SIG-M5 treated with dmso at 0.1 percent for 504 hours (cell line): ENCODE data around the gene P2RY13.
A peak's percentile ranks its signal among the peaks of the same experiment; 100 is the strongest.

ENCODE experiments used
- DNase-seq: peaks from one replicate; lab custom pipeline; 2025; ENCODE audit not compliant: unreplicated experiment; lab: John Stamatoyannopoulos, UW

The P2RY13 gene

GRCh38 chr3:151329363-151329762, at the start of gene P2RY13:
Gene P2RY13 (minus strand): TSS chr3:151329549. CDS start chr3:151329528, 21 bp downstream.
- DNase-seq, result peak; percentile 25

DNA sequence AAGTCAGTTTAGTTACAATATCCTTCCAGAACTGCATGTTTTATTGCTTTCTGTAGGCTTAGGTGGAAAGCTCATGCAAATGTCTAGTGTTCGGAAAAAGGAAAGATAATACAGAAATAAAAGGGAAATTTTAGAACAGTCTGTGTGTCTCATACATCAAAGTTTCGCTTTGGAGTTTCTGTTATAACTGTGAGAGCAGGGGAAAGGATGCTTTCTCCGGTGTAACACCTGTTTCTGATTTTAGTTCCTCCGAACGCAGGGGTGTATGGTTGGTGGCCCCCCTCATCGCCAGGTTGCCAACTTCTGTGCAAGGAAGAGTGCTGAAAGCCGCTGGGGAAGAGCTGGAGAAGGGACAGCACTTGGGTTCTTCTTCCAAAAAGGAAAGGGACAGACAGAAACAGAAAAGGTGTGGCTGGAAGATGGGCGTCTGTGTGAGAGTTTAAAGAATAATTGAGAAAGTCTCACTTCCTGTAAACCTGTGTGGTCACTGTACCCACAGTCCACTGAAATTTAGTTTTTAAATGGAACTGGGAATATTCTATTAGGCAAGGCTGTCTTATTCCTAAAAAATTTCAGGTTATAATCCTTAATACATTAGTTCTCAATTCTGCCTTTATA, 48.5 kb upstream of the P2RY13 start:
- no peak for DNase-seq

DNA sequence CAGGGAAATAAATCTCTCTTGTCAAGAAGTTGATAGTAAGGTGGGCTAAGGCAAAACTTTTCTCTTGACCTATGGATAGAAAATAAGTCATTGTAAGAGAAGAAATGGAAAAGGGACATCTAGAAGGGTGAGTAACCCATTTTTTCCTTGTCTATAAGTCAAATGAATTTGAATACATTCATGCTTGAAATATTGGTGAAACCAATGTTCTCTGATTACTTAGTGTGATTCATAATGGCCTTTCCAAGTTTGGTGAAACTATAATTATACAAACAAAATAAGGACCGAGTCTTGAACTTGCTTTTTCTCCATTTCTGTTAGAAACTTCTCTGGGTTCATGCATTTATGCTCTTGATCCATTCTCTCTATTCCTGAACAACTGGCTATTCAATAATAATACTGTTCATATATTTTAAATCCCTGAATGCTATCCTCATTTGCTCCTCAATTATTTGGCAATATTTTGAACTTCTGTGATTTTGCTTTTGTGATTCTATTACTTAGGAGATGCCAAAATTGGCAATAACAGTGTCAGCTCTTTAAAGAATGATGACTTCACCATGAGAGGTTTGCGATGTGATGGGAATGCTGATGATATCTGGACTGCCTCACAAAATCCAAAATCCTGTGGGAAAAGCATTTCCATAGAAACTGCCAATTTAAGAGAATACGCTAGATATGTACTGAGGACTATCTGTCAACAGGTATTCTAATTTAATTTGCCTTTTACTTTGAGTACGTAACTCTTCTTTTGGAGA, 42.9 kb upstream of the P2RY13 start:
- DNase-seq, result no peak

DNA sequence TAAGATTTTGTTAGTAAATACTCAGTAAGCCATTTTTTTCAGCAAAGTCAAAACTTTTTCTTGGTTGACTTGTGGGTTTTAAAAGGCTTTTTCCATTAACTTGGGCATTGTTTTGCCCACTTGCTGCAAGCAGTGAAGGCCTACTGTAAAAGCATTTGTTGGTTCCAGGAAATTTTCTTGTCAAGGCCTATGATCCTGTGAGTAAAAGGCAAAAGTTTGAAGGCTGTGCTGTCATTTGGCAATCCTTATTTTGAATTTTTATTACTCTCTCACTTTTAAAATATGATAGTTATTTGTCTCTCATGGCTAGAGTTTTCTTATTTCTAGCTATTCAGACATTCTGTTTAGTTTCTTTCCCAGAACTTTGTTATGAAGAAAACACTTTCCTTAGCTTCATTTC, 42.2 kb upstream of the P2RY13 start:
- no peak for DNase-seq

GRCh38 chr3:151367448-151367847, 38.1 kb upstream of the P2RY13 start:
- no peak for DNase-seq

- no peak for DNase-seq
Measured at GRCh38 chr3:151366993-151367392, 37.6 kb upstream of the P2RY13 start.

DNA sequence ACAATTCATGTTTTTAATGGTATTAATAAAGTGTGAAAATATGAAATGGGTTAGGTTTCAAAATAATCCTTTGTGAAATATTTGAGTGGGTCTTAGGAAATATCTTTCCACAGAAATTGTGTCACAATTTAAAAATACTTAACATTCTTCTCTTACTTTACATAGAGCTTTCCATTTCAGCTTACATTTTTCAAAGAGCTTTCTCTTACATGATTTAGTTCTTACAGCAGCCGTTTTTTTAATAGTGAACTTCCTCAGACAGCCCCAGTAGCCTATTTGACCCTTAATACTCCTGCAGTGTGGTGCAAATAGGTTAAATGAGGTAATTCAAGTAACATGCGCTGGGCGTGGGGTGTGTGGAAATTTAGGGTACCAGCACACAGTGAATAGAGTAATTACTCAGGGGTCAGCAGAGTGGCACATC, 33.4 kb upstream of the P2RY13 start:
- DNase-seq, result peak; percentile 73

DNA sequence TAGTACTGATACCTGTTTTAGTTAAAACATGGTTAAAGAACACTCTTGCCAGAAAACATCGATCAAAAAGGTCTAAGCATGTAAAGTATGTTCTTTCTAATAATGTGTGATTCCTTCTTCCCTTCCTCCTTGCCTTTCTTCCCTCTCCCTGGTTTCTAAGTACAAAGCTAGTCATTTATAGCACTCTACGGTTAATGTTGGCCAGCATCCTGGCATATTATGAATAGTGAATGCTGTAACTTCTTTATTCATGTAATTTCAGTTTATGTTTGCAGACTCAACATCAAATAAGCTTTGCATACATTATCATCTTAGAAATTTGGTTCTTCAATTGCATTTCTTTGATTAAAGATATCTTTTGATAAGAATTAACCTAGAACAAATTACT, 28.1 kb upstream of the P2RY13 start:
- no peak for DNase-seq

- DNase-seq, result peak; percentile 47
Measured at GRCh38 chr3:151356794-151357462, 27.6 kb upstream of the P2RY13 start.

GRCh38 chr3:151351648-151352047, 22.3 kb upstream of the P2RY13 start:
- DNase-seq, result peak; percentile 12

DNA sequence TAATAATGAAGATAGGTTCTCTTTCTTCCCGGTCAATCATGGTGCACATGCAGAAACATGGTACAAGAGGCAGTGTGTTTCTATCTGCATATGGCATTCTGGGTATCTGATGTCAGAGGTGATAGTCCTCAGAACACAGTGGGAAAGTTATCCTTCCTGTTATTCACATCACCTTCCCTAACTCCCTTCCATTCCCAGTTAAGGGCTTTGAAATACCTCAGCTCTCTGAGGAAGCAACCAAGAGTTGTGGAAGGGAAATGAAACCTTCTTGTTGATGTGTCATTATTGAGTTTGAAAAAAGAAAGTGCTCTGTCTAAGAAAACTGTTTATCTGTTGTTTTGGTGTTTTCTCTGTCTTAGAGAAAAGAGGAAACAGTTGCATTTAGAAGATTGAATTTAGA, 21.9 kb upstream of the P2RY13 start:
- peak; percentile 46 for DNase-seq

DNA sequence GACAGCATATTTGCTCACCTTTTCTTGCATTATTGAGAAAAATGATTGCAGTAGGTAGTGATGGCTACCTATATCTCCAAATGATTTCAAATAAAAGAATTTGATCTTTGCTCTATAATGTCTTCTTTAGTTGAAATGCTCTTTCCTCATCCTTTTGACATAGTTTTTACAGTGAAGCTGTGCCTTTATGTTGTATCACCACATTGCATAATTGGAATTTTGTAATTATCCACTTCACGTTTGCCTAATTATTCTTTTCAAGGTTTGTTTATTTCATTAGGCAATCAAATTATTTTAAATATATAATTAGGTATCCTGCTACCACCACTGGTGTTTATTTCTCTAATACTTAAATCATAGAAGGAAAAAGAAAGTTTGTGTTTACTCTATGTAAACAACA, 21.3 kb upstream of the P2RY13 start:
- DNase-seq, result peak; percentile 35

DNA sequence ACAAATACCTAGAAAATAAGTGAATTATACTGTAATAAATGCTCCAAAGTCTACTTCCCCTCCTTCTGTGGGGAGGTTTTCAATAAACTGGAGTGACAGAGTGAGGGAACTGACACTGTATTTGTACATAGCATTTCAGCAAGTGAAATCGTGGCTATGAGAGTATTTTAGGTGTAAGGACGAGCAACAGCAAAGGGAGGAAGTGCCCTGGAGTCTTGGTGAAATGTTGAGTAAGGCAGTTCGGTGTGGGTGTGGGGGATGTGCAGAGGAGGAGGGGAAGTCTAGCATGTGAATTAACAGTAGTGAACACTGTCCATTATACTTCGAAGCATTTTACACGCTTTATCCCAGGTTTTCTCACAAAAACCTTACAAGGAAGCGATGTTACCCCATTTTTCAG, 18.1 kb upstream of the P2RY13 start:
- DNase-seq, result peak; percentile 100

GRCh38 chr3:151346292-151346691, 16.9 kb upstream of the P2RY13 start:
- peak; percentile 98 for DNase-seq

DNA sequence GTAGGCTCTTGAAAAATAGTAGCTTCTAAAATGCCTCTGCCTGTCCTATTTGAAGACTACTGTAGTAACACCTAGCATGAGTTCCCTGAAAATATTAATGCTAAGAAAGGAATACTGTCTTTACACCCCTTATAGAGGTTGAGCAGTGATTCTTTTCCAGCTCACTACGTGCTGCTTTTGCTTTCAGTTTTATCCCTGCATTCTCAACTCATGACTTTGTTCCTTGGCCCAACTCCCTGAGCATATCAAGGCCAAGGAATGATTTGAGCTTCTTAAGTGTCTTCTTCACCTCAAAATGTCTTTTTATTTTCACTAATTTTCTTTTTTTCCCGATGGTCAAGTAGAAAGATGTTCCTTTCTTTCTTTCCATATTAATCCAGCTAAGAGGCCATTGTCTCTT, 16.5 kb upstream of the P2RY13 start:
- DNase-seq, result no peak

DNA sequence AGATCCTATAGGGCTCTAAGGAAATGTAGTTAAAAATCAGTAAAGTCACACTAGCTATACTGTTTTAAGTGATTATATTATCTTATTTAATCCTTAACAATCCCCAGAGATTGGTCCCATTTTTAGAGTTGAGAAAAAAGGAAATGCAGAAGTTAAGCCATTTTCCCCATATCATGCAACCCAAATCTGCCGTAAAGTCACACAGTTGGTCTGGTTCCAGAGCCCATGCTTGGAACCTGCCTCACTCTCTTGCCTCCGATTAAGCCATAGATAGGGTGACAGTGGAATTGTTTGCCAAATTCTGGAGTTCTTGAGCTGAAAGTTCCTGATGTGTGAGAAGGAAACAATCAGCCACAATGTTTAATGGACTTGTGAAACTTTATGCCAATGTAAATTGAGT, 2.3 kb upstream of the P2RY13 start:
- DNase-seq, result no peak

- peak; percentile 61 for DNase-seq
Measured at GRCh38 chr3:151330899-151331298, 1.6 kb upstream of the P2RY13 start.

DNA sequence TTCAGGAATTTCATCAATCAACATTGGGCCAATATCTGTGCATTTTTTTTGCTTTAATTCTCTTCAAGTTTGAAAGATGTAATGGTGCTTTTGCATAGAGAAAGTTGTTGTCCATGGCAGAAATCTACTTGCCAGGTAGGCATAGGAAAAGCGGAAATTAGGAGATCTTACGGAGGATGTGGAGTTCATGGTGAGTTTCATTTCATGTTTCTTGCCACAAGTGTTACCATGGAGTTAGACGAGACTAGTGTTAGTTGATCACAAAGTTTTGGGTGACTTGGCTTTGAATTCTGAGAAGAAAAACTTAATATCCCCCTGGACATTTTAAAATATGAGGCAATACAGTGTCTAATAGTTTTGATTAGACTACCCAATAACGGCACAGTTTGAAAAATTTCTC, 1.0 kb upstream of the P2RY13 start:
- DNase-seq, result peak; percentile 58

GRCh38 chr3:151328298-151328995, 902 bp downstream of the P2RY13 start:
- peak; percentile 62 for DNase-seq

DNA sequence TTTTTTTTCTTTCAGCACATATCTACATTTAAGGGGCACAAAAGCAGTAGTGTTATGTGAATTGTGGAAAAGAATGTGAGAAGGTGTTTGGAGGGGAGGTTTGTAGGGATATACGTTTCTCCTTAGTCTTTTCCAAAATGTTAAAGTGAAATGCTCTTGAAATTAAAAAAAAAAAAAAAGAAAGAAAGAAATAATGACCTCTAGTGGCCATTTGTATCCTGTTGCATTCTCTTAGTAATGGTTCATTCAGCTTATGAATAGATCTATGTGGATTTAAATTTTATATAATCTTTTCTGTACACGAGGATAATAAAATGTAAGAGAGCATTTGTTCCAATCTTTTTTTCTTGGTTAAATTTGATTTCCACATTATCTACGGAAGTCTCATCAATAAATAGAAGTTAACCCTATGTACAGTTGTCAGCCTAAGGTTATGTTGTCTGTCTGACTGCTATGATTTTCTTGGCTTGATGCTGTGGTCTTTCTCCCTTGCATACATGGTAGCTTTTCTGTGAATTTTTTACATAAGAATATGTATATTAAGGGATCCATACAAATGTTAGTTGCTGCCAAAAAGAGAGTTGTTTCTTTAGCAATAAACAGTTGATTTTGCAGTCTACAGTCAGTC, 1.7 kb downstream of the P2RY13 start:
- DNase-seq, result peak; percentile 57

DNA sequence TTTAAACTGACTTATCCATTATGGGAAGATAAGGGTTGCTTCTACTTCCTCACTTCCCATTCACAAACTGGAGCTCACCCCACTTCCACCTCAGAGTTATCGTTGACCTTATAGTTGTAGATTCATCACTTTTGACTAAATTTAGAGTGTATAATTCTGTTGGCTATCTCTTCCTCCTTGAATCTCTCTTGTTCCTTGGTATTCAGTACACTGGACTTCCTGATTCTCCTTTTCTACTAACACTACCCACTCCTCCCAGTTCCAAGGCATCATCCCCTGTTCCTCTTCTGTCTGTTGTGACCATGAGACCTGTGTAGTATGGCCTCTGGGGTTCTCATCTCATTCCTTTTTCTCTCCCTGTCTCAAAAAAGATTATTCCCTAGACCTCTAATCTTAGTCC, 6.8 kb downstream of the P2RY13 start:
- DNase-seq, result no peak
